C1 segment of cervical spinal cord (tissue), 14 donors: ENCODE measurements around the gene WASF2.
A peak's percentile ranks its signal among the peaks of the same experiment; 100 is the strongest.
"Not testable (repeated sequence)": the region's sequence is repeated elsewhere in the genome, so short reads cannot be mapped to it uniquely, and the experiment has no call there.

Source experiments
- DNase-seq, 14 donors: peaks; one replicate each; lab custom pipeline; 2025; lab: John Stamatoyannopoulos, UW

The WASF2 gene, protein sequence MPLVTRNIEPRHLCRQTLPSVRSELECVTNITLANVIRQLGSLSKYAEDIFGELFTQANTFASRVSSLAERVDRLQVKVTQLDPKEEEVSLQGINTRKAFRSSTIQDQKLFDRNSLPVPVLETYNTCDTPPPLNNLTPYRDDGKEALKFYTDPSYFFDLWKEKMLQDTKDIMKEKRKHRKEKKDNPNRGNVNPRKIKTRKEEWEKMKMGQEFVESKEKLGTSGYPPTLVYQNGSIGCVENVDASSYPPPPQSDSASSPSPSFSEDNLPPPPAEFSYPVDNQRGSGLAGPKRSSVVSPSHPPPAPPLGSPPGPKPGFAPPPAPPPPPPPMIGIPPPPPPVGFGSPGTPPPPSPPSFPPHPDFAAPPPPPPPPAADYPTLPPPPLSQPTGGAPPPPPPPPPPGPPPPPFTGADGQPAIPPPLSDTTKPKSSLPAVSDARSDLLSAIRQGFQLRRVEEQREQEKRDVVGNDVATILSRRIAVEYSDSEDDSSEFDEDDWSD

DNA sequence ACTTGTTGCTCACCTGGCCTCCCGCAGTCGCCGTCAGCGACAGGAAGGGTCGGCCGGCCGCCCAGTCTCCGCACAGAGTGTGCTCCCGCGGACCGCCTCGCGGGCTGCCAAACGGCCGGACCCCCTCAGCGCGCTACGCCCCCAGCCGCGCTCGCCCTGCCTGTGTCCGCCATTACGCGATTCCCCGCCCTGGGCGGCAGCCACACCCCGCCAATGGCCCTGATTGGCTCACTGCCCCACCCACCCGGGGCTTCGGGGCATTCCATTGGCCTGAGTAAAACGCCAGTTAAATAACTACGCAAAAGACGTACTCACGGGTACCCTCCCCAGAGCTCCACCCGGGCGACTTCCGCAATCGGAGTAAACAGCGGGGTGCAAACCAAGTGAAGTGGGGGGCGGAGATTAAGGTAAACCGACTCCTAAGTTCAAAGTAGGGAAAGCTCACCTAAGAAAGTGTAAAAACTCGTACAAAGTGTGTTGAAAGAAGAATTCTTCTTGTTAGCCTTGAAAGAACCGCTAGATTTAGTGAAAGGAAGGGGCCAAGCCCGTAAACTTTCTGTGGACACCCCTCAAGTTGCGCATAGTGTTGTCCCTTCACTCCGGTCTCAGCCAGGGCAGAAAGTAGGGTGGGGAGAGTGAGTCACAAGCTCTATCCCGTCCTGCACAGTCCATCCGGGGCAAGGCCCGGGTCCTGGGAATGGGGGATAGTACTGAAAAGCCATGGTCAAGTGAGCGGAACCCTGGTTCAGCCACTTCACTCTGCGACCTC, at the start of gene WASF2:
Gene WASF2, minus strand, starts transcription at position 195 of the 769 bp plus-strand sequence. CDS start 61,277 bp downstream, outside the sequence.
- peak; percentile 65 to 98 (median 96) for DNase-seq

DNA sequence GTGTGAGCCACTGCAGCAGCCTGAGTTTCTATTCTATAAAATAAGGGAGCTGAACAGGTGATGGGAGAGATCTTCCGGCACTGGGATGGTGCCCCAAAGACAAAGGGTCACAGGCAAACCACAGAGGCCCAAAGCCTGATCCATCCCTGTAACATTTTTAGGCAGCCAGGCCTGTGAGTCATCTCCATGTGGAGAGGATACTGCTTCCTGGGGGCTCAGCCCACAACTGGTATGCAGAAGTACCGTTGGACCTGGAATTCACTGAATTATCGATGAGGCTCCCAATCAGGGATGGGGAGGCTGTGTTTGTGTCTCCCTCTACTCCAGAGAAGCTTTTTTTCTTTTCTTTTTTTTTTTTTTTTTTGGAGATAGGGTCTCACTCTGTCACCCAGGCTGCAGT, 48.8 kb upstream of the WASF2 start:
- DNase-seq, result no peak

DNA sequence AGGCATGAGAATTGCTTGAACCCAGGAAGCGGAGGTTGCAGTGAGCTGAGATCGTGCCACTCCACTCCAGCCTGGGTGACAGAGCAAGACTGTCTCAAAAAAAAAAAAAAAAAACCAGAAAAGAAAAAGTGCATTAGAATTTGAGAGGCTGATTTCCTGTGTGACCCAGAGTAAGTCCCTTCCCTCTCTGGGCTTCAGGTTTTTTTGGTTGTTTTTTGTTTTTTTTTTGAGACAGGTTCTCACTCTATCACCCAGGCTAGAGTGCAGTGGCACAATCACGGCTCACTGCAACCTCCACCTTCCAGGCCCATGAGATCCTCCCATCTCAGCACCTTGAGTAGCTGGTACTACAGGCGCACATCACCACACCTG, 48.3 kb upstream of the WASF2 start:
- DNase-seq, result not testable (repeated sequence)

DNA sequence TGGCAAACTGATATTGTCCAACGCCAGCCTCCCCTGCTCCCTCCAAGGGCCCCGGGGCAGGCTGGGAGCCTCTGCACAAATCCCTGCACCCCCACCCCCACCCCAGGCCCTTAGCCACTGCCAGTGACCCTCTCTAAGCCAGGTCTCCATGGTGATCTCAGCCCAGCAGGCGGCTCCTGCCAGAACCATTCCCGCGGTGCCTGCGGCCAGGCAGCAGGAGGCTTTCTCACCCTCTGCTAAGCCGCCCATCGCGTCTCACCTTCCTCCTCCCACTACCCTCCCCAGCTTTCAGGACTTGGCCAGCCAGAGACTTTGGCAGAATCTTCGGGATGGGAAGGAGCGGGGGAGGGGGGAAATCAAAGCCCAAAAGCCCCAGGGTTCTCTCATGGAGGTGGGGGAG, 46.8 kb upstream of the WASF2 start:
- DNase-seq, result peak in 11 of 14 donors; percentile 51 to 81 (median 68)

DNA sequence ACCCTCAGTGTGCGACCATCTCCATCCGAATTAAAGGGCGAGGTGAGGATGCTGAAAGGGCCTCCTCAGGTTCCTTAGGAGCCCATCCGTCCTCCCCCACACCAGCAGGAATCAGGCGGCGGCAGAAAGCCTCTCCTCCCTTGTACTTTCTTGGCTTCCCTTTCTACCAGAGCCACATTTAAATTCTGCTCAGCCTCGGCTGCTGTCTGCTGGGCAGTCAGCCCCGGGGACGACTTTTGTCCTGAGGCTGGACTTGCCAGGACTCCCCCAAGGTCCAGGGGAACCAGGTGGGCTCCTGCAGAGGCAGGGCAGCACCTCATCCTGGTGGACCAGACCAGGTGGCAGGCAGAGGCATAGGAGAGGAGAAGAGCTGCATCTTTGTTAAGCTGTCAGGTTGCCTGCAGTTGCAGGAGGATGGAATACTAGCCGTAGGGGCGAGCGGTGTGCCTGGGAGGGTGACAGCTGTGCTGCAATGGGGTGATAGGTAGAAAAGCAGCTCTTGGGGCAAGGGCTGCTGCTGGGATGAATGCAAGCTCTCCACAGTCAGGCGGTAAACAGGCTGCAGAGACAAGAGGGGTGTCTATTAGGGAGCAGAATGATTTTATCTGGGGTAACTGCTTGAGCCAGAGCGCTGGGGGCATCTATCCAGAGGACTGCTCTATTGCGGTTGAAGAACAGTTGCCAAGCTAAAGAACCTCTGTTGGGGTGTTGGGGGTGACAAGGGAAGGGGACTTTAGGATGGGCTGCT, 46.2 kb upstream of the WASF2 start:
- DNase-seq, result peak in 11 of 14 donors; percentile 13 to 73 (median 54)

DNA sequence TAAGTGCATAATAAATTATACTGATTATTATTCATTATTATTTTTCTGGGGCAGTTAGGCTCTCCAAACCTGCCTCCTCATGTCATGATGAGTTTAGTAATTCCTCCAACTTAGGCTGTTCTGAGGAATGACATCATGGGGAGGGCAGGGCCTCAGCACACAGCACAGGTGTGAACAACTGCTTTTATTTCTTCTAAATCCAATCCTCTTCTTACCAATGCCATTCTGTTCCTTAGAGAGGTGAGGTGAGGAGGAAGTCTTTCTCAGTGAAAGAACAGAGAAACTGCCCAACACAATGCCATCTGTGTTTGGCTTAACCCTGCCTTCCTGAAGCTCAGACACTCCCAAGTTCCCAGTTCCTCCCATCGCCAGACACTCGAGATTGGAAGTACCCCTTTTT, 45.4 kb upstream of the WASF2 start:
- no peak for DNase-seq

DNA sequence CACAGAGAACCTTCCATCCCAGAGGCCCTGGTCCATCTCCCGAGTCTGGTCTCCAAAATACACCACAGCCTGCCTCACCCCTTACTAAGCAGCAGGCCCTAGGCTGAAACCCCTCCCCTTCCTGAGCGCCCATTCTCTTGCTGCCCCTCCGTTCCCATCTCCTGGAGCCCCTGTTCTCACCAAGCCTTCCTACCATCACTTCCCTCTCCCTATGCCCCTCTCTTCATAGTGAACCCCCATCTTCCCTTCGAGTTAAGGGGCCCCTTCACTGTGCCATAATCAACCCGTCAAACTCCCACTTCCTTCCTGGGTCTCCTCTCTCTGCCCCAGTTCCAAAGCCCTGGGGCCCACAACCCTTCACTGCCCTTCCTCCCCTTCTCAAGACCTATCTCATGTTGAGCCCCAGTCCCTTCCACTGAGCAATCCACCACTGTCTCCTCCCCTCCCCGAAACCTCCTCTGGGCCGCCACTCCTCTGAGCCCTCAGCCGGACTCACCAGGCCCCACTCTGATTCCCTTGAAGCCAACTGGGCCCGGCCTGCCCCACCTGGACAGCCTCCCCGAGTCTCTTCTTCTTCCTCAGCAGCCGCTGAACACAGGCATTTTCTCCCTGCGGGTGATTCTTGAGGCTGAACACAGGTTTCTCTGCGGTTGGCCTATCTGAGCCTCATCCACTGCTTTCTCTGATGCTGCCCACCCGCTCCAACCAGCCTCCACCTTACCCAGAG, 42.2 kb upstream of the WASF2 start:
- no peak for DNase-seq

DNA sequence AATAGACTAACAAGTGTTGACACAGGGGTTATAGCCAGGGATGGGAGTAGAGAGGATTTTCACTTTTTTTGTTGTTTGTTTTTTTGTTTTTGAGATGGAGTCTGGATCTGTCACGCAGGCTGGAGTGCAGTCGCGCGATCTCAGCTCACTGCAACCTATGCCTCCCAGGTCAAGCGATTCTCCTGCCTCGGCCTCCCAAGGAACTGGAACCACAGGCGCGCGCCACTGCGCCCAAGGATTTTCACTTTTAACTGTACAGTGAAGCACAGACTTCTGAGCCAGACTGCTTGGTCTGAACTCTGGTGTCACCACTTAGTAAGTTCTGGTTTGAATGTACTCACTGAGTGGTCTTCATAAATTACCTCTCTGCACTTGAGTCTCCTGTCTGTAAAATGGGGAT, 40.2 kb upstream of the WASF2 start:
- DNase-seq, result no peak

DNA sequence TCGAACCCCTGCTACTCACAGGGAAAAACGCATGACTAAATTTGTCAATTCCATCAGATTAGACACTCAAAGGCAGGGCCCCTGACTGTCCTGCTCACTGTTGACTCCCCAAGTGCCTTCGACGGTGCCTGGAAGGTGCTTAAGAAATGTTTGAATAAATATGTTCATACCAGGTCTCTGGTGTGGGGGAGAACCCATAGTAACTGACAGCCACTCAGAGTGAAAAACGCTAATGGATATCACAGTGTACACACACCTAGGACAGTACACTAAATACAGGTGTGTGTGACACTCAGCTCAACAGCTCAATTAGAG, 39.7 kb upstream of the WASF2 start:
- DNase-seq, result no peak

DNA sequence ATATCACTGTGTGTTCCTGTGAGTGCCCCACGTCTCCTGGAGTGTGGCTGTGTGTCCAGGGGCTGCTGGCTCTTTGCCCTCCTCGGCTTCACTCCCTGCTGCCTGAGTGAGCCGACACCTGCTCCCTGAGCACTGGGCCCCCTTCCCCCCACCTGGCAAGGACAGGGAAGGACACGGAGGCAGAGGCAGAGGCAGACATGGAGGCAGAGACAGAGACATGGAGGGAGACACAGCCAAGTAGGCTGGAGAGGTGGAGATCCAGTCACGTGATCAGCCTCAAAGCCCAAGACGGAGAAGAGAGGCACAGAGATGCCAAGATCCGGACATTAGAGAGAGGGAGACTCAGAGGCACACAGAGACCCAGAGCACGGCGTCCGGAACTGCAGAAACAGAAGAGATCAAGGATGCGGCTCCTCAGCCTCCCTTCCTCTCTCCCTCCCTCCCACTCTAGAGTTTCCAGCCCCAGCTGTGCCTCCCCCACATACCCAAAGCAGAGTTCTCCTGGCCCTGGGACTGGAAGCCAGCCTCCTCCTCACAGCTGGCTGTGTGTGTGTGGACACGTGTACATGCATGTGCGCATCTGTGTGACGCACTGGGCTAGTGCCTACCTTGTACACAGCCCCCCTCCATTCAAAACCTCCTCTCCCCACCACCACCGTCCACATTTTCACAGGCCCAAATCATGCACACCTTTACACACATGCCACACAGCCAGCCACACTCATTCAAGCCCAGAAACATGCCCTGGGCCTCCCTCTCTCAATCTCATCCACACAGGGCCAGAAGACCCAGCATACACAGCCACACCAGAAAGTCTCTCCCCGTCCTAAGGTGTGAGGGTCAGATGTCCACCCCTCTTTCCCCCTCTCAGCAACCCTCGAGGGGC, 39.1 kb upstream of the WASF2 start:
- peak in 11 of 14 donors; percentile 31 to 83 (median 62) for DNase-seq

DNA sequence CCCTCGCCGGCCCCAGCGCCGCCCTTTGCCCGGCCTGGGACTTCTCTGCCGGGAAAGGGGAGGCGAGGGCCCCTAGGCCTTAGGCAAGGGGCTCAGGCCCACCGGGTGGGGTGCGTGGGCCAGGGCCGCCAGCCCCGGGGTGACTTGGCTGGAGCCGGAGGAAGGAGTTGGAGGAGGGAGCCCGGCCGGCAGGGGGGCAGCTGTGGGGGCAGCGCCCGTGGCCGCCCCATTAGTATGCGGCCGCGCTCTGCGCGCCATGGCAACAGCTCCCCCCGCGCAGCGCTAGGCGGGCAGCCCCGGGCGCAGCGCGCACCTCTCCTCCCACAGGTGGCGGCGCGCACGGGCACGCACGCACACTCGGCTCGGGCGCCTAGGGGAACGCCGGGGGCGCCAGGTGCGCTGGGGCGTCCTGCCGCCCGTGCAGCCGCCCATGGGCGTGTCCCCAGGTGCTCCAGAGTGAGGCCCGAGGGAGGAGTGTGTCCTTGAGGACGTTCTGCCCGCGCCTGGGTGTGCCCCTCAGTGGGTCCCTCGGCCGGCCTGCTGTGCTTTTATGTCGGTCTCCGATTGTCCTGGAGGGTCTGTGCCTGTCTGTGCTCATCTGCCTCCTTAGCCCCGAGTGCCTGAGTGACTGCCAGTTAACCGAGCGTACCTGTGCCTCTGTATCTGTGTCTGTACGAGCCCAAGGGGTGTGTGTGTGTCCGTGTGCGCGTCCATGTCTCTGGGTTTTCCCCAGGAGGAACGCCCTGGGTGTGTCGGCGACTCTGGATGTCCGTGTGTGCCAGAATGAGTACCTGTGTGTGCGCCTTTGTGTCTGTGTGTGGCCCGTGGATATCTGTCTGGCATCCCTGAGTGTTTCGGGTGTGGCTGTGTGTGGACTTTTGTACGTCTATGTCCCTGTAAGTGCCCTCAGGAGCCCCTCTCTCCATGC, 38.2 kb upstream of the WASF2 start:
- DNase-seq, result peak in 8 of 14 donors; percentile 17 to 72 (median 46)

DNA sequence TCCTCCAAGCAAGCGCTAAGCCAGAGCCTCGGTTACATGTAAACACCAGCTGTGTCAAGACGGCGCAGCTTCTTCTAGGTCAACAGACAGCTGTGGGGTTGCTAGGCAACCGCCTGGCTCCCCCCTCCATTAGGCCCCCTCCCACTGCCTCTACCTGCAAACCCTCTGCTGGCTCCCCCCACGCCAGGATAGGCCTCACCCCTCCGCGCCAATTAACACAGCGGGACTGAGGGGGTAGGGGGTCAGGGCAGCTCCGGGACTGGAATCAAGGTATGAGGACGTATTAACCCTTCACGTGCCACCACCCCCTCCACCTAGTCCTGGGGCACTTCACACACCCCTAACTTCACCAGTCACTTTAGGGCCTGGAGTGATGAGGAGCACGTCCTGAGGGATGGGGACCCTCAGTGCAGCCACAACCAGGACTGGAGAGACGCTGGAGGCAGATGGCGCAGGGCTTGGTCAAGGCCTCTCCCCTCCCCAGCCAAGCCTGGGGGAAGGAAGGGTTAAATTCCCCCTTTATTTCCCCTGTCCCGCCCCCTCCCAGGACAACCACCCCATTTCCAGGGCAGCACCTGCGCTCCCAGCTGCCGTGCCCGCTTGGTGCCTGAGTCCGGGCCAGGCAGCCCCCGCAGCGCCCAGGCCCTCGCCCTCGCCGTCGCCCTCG, 37.4 kb upstream of the WASF2 start:
- DNase-seq, result peak in 4 of 14 donors; percentile 18 to 48 (median 28)

DNA sequence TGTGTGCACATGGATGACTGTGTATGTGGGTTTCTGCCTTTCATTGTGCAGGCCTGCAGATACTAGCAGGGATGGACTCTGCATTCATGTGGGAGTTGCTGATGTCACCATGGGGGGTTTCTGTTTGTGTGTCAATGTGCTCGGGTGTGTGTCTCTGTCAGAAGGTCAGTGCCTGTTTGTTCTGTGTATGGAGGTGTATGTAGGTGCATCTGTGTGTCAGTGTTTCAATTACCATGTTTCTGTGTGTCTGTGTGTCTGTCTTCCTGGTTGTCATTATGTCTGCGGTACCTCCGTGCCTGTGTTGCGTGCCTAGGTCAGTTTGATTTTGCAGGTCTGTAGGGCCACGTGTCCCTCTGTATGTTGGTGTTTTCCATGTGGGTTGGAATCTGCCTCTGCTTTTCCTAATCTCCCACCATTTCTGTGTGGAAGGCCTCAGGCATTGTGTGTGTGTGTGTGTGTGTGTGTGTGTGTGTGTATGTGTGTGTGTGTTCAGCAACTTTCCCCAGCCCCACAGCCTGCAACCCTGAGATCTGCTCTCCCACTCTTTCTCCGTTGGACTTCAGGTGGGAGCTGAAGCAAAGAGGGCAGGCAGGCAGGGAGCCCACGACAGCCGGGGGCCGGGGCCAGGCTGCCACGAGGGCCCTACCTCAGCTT, 36.7 kb upstream of the WASF2 start:
- DNase-seq, result no peak

DNA sequence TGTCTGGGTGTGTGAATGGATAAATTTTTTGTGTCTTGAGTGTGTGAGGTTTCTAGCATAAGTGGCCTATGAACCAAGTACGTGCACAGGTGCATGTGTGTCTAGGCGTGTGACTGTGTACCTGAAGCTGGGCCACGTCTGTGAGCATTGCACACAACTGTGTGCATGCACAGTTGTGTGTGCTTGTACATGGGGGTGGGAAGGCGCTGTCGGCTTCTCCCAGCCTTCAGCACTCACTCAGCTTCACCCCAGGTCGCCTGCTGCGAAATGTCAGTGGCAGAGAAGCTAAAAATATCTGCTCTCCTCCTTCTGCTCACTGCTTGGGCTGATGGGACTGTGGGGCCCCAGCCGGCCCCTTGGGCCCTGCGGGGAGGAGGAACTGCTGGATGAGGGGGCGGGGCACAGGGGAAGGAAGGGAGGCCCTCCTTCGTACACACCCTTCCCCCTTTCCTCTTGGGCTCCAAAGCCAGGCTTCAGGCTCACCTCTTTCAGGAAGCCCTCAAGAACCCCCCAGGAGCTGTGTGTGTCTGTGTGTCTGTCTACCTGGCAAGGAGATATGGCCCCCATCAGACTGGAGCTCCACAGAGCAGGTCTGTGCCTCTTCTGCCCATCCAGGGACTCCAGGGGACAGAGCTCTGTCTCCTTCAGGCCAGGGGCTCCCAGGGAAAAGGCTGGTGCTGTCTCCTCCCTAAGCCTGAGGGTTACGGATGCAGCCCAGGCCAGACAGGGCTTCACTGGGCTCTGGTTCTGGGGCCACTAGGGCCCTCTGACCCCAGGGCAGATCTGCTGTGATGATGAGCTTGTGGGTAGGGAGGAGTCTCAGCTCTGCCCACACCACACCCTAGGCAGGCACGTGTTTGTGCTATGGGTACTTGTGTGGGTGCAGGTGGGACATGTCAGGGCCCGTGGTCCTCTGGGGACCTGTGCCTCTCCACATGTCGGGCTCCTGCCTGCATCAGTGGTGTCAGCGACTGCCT, 35.6 kb upstream of the WASF2 start:
- DNase-seq, result peak in 9 of 14 donors; percentile 24 to 70 (median 54)

DNA sequence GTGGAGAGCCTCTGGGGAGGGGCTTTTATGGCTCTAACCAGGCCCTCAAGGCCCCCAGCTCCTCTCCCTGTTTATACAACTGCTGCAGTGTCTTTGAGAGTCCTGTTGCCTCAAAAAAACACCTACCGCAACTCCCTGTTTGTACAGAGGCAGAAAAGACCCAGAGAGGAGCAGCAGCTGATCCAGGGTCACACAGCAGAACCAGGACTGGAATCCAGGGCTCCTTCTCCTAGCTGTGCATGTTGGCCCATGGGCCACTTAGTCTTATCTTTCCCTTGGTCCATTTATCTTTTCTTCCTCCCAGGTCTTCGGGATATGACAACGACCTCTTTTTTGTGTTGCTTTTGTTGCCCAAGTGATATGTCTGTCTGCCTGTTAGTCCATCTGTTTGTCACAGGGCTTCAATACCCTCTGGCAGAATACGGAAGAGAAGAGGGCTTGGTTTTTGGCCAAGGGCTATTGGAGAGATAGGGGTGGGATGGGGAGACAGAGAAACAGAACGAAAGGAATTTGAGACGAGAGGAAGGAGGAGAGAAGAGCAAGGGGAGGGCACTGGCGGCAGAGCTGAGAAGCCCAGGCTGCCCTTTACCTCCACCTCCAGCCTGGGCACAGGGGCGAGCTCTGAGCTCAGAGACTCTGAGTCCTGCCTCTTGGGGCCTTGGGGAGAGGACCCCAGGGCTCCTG, 33.5 kb upstream of the WASF2 start:
- DNase-seq, result peak in 1 of 14 donors; percentile 49
